ENCODE measurements around the gene GAGE12J. TPM values are rescaled to one million over a fixed set of nuclear protein-coding genes. Genes with fewer than 3 reads are reported as not detected.

Gene GAGE12J
- polyA plus RNA-seq, 1 donor (not counting 4 experiments of a cell fraction or from before 2014, with no cell fraction given), result not detected

DNA sequence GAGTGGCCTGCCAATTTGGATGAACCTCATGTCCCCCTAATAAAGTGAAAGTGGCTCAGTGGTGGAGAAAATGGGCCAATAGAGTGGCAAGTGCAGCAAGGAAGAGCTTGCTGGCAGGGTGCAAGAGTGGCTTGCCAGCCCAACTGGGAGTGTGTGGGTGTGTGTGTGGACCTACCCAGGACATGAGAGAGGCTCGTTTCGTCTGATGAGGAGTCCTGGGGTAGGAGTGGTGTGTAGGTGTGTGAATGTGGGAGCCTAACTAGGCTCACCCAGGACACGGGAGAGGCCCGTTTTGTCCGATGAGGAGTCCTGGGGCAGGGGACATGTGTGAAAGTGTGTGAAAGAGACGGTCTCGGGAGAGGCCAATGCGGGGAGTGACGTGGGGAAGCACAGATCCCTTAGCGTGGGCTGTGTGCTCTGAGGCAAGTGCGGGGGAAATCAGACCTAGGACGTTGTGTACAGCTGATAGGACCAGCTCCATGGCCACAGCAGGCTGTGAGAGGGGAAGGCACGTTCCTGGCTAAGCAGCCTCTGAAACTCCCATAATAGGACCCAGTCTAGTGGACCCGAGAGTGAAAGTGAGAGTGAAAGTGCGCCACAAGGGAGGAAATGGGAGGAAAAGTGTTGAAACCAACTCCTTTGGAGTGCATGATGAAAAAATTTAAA lies 13.1 kb upstream of the GAGE12J start:
- no peaks in the 10 kb centered on the region for H3K36me3 ChIP-seq (ENCODE audit: control insufficient read depth in 2 of 2, extremely low read depth in 1 of 2, insufficient read depth in 2 of 2, low read length in 2 of 2)
- H3K9me3 ChIP-seq (ENCODE audit: control insufficient read depth, low read depth, low read length), result no peaks in the 10 kb centered on the region
- DNase-seq (ENCODE audit: low read depth, low spot score) (no peak), FAIRE-seq (no peak)
- H4K20me1 ChIP-seq (ENCODE audit: control insufficient read depth, extremely low read depth, insufficient read depth, low read length), result no peaks in the 10 kb centered on the region
- H3K79me2 ChIP-seq (ENCODE audit: control insufficient read depth, insufficient read depth, low read length), result no peaks in the 10 kb centered on the region
- no peak for TF ChIP-seq EZH2 (IDR thresholded peaks at IDR 0.05; ENCODE audit: low read length)
- no peak for TF ChIP-seq CTCF (optimal IDR thresholded peaks at IDR 0.05 in 1 of 3, IDR thresholded peaks at IDR 0.05 in 1 of 3, conservative IDR thresholded peaks at IDR 0.05 in 1 of 3; ENCODE audit: extremely low read depth in 1 of 3, insufficient read depth in 2 of 3, low read length in 3 of 3)
- H3K4me1 ChIP-seq (ENCODE audit: control insufficient read depth, extremely low read depth, insufficient read depth, low read length), result peaks cover 11% of the 10 kb centered on the region
- no peak overlapping the region for H3K27ac ChIP-seq (ENCODE audit: control insufficient read depth, insufficient read depth, low read length)
- no peaks in the 10 kb centered on the region for H3K27me3 ChIP-seq (ENCODE audit: control insufficient read depth, extremely low read depth, insufficient read depth, low read length)
- peak overlapping the region; percentile 83 for H2AFZ ChIP-seq (ENCODE audit: control insufficient read depth, low read length)
- H3K9me1 ChIP-seq (ENCODE audit: control insufficient read depth, extremely low read depth, insufficient read depth, low read length), result no peaks in the 10 kb centered on the region
- H3K4me2 ChIP-seq (ENCODE audit: control insufficient read depth, extremely low read depth, insufficient read depth, low read depth, low read length), result peak overlapping the region; percentile 79
- dilution Hi-C loops (cut with MboI; ENCODE audit: extremely low pct_ligation_motif_present, low sequenced_read_pairs), result no loop called here
- H3K9ac ChIP-seq (ENCODE audit: control insufficient read depth, extremely low read depth, insufficient read depth, low read length), result no peak overlapping the region
- H3K4me3 ChIP-seq (ENCODE audit: control insufficient read depth in 2 of 3, extremely low read depth in 1 of 3, insufficient read depth in 2 of 3, low read depth in 1 of 3, low read length in 3 of 3), result peak overlapping the region in 2 of 3 experiments; percentile 49 to 51

DNA sequence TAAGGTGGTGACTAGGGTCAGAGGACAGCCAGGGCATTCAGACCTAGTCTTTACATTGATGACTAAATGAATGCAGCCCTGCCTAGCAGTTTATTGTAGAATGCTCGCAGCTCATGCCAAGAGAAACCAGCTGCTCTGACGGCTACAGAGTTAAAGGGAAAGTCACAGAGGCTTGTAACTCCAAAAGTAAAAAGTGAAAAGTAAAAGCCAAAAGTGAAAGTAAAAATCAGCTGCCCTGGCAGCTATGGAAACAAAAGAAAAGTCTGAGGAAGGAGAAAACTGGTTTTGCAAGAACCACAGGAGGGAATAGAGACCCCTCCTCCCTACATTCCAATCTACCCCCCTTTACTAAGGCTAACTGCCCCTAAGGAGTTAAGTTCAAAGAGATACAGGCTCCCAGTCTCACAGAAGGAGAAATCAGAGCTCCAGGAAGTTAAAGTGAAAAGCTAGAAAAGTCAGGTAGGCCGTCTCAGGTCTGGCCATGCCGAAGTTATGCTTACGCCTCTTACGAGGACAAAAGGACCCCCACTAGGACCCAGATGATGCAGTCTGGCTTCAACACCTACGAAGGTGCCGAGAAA lies 12.3 kb upstream of the GAGE12J start:
- H3K4me2 ChIP-seq (ENCODE audit: control insufficient read depth, extremely low read depth, insufficient read depth, low read depth, low read length), result peak overlapping the region; percentile 79
- peaks cover 11% of the 10 kb centered on the region for H3K4me1 ChIP-seq (ENCODE audit: control insufficient read depth, extremely low read depth, insufficient read depth, low read length)
- H2AFZ ChIP-seq (ENCODE audit: control insufficient read depth, low read length), result peak overlapping the region; percentile 83
- TF ChIP-seq EZH2 (IDR thresholded peaks at IDR 0.05; ENCODE audit: low read length), result no peak
- H3K9me1 ChIP-seq (ENCODE audit: control insufficient read depth, extremely low read depth, insufficient read depth, low read length), result no peaks in the 10 kb centered on the region
- peak overlapping the region in 2 of 3 experiments; percentile 49 to 51 for H3K4me3 ChIP-seq (ENCODE audit: control insufficient read depth in 2 of 3, extremely low read depth in 1 of 3, insufficient read depth in 2 of 3, low read depth in 1 of 3, low read length in 3 of 3)
- H3K27ac ChIP-seq (ENCODE audit: control insufficient read depth, insufficient read depth, low read length), result no peak overlapping the region
- no peaks in the 10 kb centered on the region for H3K9me3 ChIP-seq (ENCODE audit: control insufficient read depth, low read depth, low read length)
- peak overlapping the region; percentile 33 for H3K9ac ChIP-seq (ENCODE audit: control insufficient read depth, extremely low read depth, insufficient read depth, low read length)
- dilution Hi-C loops (cut with MboI; ENCODE audit: extremely low pct_ligation_motif_present, low sequenced_read_pairs), result no loop called here
- no peaks in the 10 kb centered on the region for H4K20me1 ChIP-seq (ENCODE audit: control insufficient read depth, extremely low read depth, insufficient read depth, low read length)
- H3K27me3 ChIP-seq (ENCODE audit: control insufficient read depth, extremely low read depth, insufficient read depth, low read length), result no peaks in the 10 kb centered on the region
- FAIRE-seq (peak; percentile 62), DNase-seq (ENCODE audit: low read depth, low spot score) (no peak)
- H3K79me2 ChIP-seq (ENCODE audit: control insufficient read depth, insufficient read depth, low read length), result no peaks in the 10 kb centered on the region
- no peaks in the 10 kb centered on the region for H3K36me3 ChIP-seq (ENCODE audit: control insufficient read depth in 2 of 2, extremely low read depth in 1 of 2, insufficient read depth in 2 of 2, low read length in 2 of 2)

Measured in keratinocyte (primary cell).